A549 treated with Hydrocortisone at 1 μM for 4 hours (cell line): ENCODE results near the gene KIFAP3. TPM values are rescaled to one million over a fixed set of nuclear protein-coding genes. Genes with fewer than 3 reads are reported as not detected.

Source experiments
- total RNA-seq: library from RNA; stranded (reverse); fragments of 200-300 nt; extraction: Qiagen RNA extraction; gene quantifications from 5 replicates; pipeline ENCODE4 v1.2.3, GENCODE V29; 2022

The KIFAP3 gene
- 10.9 to 15.4 TPM (median 12.6 TPM) in 5 replicates for total RNA-seq

DNA sequence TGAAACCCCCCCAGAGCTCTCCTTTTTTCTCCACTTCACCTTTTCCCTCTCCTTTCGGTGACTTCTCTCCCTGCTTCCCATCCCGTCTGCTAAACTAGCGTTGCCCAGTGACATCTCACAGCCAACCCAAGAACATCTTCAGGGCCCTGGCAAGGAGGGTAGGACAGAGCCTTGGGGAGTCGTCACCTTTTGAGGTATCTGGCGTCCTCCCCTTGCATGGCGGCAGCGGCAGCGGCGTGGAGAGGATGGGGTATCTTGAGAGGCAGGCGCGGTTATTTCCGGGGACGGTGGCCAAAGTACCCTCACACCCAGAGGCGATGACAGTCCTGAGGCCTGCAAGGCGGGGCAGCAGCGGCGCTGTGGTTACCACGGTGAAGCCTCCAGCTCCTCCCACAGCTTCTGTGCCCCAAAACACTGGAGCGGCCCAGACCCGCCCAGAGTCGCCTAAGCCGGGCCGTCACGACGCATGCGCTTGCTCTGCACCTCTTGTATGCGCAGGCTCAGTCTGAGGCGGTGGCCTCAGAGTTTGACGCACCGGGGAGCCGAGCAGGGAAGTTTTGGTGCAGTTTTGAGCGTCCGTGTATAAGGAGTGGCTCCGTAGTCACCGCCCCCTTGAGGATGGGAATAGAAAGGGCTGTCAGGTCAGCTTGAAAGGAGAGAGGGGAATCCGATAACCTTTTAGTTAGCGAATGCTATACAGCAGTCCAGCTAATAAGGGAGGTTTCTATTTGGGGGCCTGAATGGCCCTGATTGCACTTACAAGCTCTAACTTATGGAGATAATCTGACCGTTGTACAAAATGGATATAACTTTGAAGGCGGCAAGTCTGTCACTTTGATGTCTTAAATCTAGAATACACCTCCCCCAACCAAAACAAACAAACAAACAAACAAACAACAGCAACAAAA, at the start of gene KIFAP3:
Gene KIFAP3, minus strand, starts transcription at position 446 of the 908 bp plus-strand sequence. Its CDS starts 228 bp downstream, at position 218.

GRCh38 chr1:169893645-169894423, 180.7 kb downstream of the KIFAP3 start, which contains the start of gene SCYL3:
TSS of gene SCYL3 (minus strand) at chr1:169893896. CDS start at chr1:169888840, 5,056 bp downstream.

Other genes with a start within 250 kb of the KIFAP3 start
- 2.5 to 3.3 TPM (median 3.1 TPM) in 5 replicates for gene SCYL3, start 180.8 kb downstream of the KIFAP3 start, total RNA-seq
- gene NTMT2, start 71.3 kb upstream of the KIFAP3 start, total RNA-seq: not detected in 5 replicates